ENCODE measurements around the gene GABRE. TPM values are rescaled to one million over a fixed set of nuclear protein-coding genes. Genes with fewer than 3 reads are reported as not detected.

Gene GABRE
- total RNA-seq, 2 experiments from 2014 or later: not detected

DNA sequence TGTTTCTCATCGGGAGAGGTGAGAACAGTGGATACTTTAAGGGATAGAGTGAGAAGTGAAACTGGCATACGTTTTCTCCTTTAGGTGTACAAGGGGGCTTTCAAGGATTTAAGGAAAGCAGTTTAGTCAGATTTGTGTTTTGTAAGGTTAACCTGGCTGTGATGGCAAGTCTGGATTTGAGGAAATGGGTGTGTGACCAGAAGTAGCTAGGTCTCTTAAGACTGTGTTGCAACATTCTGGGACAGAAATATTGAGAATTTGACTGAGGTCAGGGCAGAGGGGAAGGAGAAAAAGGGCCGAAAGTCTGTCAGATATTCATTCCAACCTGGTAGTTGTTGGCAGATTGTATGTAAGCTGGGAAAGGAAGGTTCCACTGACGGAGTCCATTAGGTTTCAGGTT, 10.4 kb upstream of the GABRE start:
- POLR2A ChIA-PET: no interaction called here
- intact Hi-C loops (cut with micrococcal nuclease): no loop called here
- CTCF ChIA-PET: no interaction called here
- no peaks in the 10 kb centered on the region for H3K36me3 Mint-ChIP-seq (ENCODE audit: low read depth)
- TF ChIP-seq, protein P1, sequence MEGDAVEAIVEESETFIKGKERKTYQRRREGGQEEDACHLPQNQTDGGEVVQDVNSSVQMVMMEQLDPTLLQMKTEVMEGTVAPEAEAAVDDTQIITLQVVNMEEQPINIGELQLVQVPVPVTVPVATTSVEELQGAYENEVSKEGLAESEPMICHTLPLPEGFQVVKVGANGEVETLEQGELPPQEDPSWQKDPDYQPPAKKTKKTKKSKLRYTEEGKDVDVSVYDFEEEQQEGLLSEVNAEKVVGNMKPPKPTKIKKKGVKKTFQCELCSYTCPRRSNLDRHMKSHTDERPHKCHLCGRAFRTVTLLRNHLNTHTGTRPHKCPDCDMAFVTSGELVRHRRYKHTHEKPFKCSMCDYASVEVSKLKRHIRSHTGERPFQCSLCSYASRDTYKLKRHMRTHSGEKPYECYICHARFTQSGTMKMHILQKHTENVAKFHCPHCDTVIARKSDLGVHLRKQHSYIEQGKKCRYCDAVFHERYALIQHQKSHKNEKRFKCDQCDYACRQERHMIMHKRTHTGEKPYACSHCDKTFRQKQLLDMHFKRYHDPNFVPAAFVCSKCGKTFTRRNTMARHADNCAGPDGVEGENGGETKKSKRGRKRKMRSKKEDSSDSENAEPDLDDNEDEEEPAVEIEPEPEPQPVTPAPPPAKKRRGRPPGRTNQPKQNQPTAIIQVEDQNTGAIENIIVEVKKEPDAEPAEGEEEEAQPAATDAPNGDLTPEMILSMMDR (IDR thresholded peaks at IDR 0.05): no peak
- H3K27ac Mint-ChIP-seq: no peak overlapping the region
- ATAC-seq: no peak
- H3K4me1 Mint-ChIP-seq (ENCODE audit: low read depth): no peaks in the 10 kb centered on the region
- no peak for DNase-seq
- H3K9me3 Mint-ChIP-seq: no peaks in the 10 kb centered on the region
- H3K27me3 Mint-ChIP-seq: no peaks in the 10 kb centered on the region
- H3K4me3 Mint-ChIP-seq: no peak overlapping the region

DNA sequence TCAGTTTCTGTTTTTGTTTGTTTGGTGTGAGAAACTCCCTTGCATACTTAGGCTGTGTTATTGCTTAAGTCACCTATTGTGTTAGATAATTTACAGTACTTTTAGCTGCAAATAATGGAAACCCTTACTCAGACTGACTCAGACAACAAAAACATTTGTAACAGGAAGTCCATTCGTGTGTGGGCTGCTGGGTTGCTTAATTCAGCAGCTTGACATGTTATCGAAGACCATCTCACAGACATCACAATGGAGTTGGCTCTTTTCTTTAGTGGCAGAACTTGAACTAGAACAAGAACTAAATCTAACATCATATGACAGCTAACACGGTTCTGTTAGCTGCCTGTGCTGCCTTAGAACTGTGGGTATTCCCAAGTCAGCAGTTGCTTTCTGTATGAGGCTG, 9.9 kb upstream of the GABRE start:
- Mint-ChIP-seq H3K36me3 (ENCODE audit: low read depth) (no peaks in the 10 kb centered on the region), H3K27ac (no peak overlapping the region), H3K9me3 (no peaks in the 10 kb centered on the region), H3K4me3 (no peak overlapping the region), H3K27me3 (no peaks in the 10 kb centered on the region), H3K4me1 (ENCODE audit: low read depth) (no peaks in the 10 kb centered on the region)
- ChIA-PET POLR2A (no interaction called here), CTCF (no interaction called here)
- ATAC-seq (no peak), DNase-seq (no peak)
- TF ChIP-seq, protein P1 (IDR thresholded peaks at IDR 0.05): no peak
- intact Hi-C loops (cut with micrococcal nuclease): no loop called here

DNA sequence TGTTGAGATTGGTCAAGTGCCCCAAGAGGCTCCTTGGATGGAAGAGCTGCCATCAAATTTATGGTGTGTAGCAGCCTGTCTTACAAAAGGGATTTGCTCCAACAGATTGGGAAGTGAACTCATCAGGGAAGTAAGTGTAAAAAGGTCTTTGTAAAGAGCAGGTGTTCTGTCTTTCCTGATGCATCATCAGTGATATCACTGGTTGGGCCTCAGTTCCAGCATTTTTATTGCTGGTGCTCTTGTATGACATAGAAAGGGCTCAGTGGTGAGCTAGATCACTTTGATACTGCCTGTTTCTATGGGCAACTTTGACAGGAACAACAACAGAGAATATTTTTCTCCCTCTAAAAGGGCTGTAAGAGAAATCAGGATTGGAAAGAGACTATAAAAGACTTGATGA, 8.7 kb upstream of the GABRE start:
- Mint-ChIP-seq H3K36me3 (ENCODE audit: low read depth) (no peaks in the 10 kb centered on the region), H3K4me3 (no peak overlapping the region), H3K9me3 (no peaks in the 10 kb centered on the region), H3K27ac (no peak overlapping the region), H3K27me3 (no peaks in the 10 kb centered on the region), H3K4me1 (ENCODE audit: low read depth) (no peaks in the 10 kb centered on the region)
- ChIA-PET POLR2A (no interaction called here), CTCF (no interaction called here)
- intact Hi-C loops (cut with micrococcal nuclease): no loop called here
- DNase-seq: no peak
- ATAC-seq: no peak
- TF ChIP-seq, protein P1 (IDR thresholded peaks at IDR 0.05): no peak

DNA sequence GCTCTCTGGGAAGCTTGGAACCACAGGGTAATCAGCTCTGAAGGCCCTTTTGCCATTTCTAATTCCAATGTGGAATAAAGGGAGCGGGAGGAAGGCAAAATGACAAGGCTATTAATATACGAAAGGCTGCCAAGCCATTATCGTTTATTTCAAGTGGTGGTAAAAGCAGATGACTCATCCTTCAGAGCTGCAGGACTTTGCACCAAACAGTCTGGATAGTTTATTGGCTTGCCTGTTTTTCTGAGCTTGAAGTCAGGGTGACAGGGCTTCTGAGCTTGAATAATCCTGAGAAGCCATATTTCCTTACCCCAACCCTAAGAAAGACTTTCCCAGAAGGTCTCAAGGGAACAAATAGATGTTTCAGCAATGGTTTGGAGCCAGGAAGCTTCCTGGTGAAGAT, 7.7 kb upstream of the GABRE start:
- TF ChIP-seq, protein P1 (IDR thresholded peaks at IDR 0.05): no peak
- ATAC-seq (no peak), DNase-seq (no peak)
- Mint-ChIP-seq H3K36me3 (ENCODE audit: low read depth) (no peaks in the 10 kb centered on the region), H3K27ac (no peak overlapping the region), H3K27me3 (no peaks in the 10 kb centered on the region), H3K4me3 (no peak overlapping the region), H3K9me3 (no peaks in the 10 kb centered on the region), H3K4me1 (ENCODE audit: low read depth) (no peaks in the 10 kb centered on the region)
- ChIA-PET POLR2A (no interaction called here), CTCF (no interaction called here)
- intact Hi-C loops (cut with micrococcal nuclease): no loop called here

DNA sequence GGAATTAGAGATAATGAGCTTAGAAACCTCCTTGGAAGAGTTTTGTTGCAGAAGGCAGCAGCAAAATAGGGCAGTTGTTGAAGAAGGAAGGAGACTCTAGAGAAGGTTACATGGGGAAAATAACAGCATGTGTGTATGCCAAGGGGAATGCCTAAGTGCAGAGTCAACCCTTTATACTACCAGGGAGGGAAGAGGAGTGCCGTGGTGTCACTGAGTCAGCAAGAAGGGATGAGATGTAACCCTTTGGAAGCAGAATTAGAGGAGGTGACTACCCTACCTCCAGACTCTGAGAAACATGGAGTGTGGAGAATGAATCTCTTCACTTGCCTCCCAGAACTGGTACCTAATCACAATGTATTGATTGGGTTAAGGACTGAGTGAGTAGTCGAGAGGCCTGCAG, 6.7 kb upstream of the GABRE start:
- Mint-ChIP-seq H3K9me3 (no peaks in the 10 kb centered on the region), H3K4me3 (no peak overlapping the region), H3K27ac (no peak overlapping the region), H3K27me3 (peaks cover 2% of the 10 kb centered on the region), H3K4me1 (ENCODE audit: low read depth) (no peaks in the 10 kb centered on the region), H3K36me3 (ENCODE audit: low read depth) (no peaks in the 10 kb centered on the region)
- DNase-seq (no peak), ATAC-seq (no peak)
- intact Hi-C loops (cut with micrococcal nuclease): no loop called here
- TF ChIP-seq, protein P1 (IDR thresholded peaks at IDR 0.05): no peak
- ChIA-PET CTCF (no interaction called here), POLR2A (no interaction called here)

Data from activated CD8-positive, alpha-beta T cell treated with anti-CD3 and anti-CD28 coated beads for 36 hours (primary cell).